Activated CD4-positive, alpha-beta T cell treated with anti-CD3 and anti-CD28 coated beads for 4 hours (primary cell): Measurements from ENCODE around the gene NAGPA.

Source experiments
- DNase-seq, 2 donors: peaks; one replicate each; pipeline ENCODE4 v3.0.0-alpha.2; 2020

NAGPA gene

DNA sequence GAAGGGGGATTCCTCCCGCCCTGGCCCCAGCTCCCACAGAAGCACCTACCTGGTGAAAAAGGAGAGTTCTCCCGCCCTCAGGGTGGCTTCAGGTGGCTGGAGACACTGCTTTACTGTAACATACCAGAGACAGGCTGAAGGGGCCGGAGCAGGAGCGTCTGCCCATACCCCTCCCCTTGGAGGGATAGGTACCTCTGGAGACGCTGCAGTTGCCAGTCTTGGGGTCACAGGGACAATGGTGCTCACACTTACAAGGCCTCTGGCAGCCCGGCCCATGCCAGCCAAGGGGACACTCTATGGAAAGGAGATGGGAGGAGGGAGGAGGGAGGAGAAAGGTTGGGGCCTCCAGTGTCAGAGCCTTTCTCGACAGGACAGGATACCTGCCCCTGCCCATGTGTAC is 6.6 kb downstream of the NAGPA start:
- no peak for DNase-seq

DNA sequence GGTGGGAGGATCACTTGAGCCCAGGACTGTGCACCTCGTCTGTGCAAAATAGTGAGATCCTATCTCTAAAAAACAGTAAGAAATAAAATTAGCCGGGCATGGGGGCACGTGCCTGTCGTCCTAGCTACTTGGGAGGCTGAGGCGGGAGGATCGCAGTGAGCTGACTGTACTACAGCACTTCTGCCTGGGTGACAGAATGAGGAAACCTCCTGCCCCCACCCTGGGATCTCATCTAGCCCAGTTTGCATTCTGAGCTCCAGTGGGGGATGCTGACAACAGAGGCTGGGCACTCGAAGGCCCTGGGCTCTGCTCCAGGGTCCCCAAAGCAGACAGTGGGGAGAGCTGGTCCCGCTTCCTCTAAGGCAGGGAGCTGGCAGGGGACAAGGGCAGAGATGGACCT is 7.1 kb downstream of the NAGPA start:
- DNase-seq = no peak

DNA sequence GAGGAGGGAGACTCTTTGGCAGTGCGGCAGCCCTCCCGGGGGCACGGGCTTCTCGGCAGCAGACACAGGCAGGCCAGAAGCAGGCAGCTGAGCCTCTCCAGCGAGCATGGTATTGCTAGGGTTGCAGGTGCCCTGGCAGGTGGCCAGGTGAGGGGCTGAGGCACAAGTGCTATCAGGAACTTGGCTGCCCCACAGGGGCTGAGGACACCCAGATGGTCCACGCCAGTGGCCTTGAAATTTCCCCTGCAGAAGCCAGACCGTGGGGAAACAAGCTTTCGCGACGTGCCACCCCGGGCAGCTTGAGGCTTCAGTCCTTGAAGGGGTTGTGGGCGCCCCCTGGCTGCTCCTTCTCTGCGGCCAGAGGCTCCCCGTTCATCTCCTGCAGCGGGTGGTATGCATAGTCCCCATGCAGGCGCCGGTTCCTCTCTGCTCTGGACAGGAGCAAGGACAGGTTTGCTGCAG is 8.5 kb downstream of the NAGPA start:
- DNase-seq = no peak

DNA sequence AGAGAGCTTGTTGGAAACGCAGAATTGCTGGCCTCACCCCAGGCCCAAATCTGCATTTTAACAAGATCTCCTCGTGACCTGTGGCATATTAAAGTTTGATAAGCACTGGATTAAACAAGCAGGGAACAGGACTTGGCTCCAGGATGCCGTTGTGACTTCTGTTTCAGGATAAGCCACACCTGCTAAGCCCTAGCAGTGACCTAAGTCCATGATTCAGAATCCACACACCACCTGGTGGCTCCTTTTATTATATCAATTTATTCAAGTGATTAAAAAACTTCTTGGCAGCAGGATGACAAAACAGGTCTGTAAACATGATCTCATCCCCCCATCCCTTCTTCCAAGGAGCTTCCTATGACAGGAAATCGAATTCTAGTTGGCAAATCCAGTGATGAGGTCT is 9.1 kb downstream of the NAGPA start:
- DNase-seq = no peak

DNA sequence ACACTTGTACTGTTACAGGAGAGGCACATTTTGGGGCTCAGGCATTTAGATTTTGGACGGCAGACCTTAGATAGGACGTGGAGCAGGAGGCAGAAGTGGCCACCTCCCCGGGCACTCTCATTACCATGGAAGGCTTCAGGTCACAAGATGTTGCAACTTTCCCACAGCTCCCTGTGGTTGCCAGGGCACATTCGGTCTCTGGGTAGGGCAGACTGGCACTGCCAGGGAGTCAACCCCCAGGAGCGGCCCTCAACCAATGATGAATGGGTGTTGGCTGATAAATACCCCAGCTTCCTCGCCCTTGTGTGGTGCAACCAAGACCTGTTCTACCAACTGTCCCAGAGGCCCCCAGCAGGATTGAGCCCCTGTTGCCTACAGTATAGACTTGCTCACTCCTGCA is 11.2 kb downstream of the NAGPA start:
- DNase-seq = no peak

DNA sequence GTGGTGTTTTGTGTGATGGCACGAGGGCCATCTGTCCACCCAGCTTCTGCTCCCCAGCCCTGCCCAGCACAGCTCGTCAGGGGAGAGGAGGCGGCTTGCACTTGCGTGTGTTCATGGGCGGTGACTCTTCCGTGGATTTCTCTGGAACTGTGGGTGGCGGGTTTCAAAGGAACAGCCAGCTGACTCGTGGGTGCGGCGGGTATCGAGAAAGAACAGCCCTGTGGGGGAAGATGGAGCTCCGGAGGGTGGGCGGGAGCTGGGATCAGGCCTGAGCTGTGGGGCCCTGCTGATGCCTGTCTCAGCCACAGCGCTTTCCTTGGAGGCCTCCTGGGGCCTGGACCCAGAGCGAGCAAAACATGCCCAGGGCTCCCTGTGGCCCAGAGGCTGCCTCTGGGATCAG is 13.2 kb downstream of the NAGPA start:
- DNase-seq = no peak

DNA sequence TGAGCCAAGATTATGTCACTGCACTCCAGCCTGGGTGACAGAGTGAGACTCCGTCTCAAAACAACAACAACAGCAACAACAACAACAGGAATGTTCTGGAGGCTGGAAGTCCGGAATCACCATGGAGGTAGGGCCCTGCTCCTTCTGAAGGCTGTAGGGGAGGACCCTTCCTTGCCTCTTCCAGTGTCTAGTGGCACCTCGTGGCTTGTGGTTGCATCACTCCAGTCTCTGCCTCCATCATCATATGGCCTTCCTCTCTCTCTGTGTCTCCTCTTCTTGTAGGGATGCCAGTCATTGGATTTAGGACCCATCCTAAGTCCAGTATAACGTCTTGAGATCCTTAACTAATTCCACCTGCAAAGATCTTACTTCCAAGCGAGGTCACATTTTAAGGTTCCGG is 14.0 kb downstream of the NAGPA start:
- DNase-seq = no peak

DNA sequence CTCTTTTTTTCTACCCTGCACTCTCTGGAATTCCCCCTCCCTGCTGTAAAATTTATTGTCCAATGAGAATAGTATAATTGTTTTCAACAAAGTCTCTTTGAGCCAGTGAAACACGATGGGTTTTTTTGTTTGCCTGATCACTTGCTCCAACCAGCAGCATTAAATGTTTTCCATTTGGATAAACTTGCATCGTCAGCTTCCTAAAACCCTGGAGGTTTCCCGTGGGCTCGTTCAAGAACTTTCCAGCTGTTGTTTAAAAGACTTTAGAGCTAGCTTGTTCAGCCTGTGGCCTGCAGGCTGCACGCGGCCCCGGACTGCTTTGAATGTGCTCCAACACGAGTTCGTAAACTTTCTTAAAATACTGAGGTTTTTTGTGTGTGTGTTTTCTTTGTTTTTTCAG is 14.9 kb downstream of the NAGPA start:
- no peak for DNase-seq

DNA sequence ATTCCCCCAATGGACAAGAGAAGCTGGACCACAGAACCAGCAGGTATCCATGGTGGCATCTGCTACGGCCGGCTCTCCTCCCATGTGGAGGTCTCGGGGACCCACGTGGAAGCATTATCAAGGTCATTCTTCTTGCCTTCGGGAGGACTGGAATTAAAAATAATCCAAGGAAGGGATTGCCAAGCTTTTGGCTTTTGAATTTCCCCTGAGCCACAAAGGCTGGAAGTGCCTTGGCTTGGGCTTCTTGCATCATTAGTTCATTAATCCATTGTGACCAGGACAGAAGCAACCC is 16.1 kb downstream of the NAGPA start:
- no peak for DNase-seq

DNA sequence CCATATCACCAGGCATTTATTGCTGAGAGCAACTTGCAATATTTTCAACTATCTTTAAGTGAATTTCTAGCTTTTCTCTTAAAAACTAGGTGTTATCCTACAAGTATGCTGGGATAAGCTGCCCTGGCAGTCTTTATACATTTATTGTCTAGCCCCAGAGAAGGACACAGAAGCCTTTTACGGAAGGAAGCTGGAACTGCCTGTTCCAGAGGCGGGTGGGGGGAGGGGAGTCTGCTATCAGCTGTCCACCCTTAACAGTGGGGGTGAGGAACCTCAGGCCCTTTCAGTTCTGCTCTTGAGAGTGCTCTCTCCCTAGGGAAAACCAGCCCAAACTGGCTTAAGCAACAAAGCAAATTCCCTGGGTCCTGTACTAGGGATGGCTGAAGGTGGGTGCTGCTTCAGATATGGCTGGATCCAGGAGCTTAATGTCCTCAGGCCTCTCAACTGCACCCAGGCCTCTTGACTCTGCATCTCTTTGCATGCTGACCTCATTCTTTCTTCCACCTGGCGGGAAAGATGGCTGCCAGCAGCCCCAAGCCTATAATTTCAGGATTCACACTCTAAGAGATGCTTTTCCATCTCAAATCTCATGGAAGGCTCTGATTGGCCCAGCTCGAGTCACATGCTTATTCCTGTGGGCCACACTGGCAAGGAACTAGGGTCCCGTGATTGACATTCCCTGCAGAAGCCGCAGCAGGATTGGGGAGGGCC is 16.6 kb downstream of the NAGPA start:
- no peak for DNase-seq

DNA sequence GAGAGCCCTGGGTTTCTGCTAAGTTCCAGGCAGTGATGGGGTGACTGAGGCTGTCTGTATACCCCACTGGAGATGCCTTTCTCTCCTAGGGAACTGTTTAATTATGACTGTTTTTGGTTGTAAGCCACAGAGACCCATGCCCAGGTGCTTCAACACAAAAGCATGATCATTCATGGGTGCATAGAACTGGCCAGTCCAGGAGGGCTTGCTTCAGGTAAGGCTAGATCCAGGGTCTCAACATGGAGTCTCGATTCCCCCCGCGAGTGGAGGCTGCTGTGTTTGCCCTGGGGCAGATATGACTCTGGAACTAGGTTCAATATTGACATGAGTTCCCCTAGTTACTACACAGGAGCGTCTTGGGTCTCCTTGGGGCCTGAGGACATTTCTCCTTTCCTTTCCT is 17.8 kb downstream of the NAGPA start:
- no peak for DNase-seq

DNA sequence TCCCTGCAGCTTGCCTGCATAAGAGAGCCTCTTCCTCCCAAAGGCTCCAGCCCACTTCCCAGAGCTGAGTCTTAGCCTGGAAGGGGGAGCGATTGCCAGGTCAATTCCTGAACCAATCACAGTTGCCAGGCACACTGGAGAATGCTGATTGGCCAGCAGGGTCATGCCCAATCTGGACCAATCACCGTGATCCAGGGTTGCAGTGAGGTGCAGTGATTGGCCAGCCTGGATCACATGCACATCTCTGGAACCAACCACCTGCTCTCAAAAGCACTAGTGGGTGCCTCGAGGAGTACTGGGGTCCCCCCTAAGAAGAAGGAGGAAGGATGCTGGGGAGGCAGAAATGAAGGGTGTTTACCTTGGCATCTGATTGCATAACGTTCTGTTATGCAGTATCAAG is 18.4 kb downstream of the NAGPA start:
- DNase-seq = no peak

DNA sequence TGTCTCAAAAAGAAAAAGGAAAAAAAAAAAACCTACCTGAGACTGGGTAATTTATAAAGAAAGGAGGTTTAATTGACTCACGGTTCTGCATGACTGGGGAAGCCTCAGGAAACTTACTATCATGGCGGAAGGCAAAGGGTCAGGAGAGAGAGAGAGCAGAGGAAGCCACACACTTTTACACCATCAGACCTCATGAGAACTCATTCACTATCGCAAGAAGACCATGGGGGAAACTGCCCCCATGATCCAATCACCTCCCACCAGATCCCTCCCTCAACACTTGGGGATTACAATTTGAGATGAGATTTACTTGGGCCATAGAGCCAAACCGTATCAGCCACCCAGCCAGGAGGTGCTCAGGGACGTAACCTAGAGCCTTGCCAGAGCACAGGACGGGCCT is 20.8 kb downstream of the NAGPA start:
- DNase-seq = no peak

DNA sequence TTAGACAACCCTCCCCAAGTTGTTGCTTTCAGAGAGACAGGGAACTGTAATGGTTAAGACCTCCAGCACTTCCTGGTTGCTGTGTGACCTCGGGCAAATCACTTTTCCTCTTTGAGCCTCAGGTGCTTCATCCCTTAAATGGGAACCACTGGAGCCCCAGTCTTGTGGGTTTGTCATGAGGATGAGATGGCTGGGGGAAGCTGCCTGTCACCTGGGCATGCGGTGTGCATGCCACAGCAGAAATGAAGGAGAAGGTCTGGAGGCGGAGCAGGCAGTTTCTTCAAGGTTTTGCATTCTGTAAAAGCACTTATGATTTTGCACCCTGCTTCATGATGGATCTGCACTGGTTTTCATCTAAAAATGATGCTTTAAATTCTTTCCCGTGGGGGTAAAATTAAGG is 22.1 kb downstream of the NAGPA start:
- no peak for DNase-seq

DNA sequence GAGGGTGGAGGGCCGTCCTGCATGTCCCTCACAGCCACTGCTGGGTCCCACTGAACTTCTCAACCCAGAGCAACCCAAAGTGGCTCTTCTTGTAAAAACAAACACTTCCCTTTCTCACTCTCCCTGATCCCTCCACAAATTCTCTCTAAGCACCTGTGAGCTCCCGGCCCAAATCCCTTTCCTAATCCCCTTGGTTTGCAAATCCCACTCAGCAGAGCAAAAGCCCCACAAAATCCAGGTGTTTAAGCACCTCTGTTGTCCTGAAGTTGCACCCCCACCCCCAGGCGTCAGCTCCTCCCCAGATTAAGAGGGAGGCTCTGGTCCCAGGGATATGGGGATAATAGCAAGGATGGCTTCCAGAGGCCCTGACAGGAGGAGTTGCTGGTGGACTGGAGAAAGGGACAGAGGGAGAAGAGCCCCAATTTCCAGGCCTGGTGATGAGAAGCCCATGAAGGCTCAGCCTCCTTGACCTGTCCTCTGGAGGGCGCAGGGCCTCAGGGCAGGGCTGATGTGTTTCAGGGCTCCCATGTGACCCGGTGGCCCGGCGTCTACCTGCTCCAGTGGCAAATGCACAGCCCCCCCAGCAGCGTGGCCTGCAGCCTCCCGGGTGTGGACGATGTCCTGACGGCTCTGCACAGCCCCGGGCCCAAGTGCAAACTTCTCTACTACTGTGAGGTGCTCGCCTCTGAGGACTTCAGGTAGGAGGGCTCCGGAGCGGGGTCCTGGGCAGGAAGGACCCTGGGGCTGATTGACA is 23.0 kb downstream of the NAGPA start:
- no peak for DNase-seq

DNA sequence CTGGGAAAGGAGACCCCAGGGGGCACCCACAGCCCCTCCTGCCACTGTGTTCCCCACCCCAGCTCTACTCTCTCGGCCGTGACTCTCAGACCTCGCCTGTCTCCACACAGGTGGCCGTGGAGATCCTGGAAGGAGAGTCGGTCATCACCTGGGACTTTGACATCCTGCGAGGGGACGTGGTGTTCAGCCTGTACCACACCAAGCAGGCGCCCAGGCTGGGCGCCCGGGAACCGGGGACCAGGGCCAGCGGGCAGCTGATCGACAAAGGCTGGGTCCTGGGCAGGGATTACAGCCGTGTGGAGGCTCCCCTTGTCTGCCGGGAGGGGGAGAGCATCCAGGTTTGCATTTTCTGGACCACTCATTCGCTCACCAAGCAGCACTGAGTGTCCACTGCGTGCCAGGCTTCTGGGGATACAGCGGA is 25.4 kb downstream of the NAGPA start:
- DNase-seq = no peak

DNA sequence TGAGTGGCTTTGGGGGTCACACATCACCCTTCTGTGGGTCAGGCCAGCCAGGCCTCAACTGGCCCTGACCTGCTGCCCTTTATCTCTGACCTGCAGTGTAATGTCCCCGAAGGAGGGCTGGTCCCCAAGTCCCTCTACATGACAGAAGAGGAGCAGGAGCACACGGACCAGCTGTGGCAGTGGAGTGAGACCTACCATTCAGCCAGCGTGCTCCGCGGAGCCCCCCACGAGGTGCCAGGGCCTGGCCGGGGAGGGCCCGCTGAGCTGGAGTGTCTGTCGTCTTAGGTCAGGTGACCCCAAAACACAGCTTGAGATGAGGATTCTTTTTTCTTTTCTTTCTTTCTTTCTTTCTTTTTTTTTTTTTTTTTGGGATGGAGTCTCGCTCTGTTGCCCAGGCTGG is 26.5 kb downstream of the NAGPA start:
- no peak for DNase-seq

DNA sequence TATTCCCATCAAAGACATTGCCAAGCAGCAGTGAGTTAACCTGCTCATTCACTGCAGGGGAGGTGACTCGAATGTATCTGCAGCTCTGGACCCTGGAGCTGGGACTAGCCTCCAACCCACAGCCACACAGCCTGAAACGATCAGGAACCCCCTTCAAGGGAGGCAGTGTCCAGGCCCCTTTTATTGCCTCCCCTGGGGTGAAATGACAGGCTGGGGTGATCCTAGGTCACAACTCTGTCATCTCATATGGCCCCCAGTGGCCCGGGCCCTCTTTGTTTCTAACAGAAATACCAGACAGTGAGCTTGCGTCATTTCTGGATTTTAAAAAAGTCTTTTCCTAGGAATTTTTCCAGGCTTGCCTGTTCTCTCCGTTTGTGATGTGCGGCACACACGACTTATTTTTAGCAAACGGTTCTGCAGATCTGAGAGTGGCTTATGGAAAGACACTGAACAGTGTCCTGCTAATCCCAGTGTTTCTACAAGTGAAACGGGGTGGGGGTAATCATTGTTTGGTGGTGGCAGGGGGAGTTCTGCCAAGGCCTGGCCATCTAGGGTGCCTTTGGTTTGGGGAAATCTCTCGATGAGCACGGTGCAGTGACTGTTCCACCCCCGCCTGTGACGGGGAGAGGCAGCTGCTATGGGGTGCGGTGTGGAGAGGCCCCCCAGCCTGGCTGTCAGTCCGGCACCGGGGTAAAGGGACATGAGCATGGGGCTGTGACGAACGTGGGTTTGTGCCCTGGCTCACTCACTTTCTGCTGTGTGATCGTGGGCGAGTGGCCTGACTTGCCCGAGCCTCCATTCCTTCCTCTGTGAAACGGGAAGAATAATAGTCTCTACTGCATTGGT is 27.2 kb downstream of the NAGPA start:
- no peak for DNase-seq

DNA sequence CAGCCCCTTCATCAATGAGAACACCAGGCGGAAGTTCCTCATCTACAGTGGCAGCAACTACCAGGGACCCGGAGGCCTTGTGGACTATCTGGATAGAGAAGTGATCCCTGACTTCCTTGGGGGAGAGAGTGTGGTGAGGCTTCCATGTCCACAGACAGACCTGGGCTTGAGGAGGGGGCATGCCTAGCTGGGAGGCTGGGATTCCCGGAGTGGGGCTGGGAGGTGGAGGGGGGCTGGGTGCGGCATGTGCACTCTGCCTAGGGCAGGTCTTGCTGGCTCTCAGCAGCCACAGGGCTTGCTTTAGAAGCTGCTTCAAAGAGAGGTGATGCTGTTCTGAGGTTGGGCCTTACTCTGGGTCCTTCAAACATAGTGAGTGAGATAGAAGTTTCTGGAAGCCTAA is 27.8 kb downstream of the NAGPA start:
- no peak for DNase-seq

DNA sequence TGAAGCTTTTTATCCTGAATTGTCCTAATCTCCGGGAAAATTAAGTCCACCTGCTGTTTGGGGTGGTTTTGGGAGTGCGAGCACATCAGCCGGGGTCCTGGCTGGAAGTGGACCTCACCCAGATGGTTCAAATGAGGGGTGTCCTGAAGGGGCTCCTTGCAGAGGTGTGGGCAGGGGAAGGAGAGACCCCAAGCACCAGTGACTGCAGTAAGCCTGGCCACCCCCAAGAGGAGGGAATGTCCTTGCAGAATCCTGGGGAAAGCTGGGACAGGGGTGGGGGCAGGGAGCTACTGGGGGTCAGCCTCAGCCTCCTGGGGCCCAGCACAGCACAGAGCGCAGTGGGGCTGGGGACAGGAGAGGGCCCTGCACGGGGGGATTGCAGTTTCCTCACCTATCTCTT is 29.4 kb downstream of the NAGPA start:
- no peak for DNase-seq

DNA sequence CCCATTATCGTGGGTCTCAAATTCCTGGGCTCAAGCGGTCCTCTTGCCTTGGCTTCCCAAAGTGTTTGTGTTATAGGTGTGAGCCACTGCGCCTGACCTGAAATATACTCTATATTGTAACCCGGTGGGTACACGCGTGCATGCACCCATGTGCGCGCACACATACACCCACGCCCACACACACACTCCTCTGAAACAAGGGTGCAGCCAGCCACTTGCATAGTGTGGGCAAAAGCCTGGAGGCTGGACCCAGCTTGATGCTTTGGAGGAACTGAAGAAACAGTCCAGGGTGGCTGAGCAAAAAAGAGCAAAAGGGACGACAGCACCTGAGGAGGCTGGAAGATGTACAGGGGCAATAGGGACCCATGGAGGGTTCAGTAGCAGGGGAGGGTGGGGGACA is 29.9 kb downstream of the NAGPA start:
- no peak for DNase-seq

DNA sequence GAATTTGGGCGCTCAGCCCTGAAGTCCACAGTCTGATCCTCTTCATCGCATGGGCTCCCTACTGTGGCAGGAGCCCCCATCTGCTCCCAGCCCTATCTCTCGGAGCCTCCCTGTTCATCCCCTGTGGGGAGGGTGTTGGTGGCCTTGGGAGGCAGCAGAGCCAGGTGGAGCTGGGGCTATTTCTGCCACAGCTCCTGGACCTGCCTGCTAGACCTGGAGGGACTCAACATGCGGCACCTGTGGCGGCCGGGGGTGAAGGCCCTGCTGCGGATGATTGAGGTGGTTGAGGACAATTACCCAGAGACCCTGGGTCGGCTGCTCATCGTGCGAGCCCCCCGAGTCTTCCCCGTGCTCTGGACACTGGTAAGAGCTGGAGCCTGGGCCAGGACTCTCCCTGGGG is 30.5 kb downstream of the NAGPA start:
- no peak for DNase-seq

DNA sequence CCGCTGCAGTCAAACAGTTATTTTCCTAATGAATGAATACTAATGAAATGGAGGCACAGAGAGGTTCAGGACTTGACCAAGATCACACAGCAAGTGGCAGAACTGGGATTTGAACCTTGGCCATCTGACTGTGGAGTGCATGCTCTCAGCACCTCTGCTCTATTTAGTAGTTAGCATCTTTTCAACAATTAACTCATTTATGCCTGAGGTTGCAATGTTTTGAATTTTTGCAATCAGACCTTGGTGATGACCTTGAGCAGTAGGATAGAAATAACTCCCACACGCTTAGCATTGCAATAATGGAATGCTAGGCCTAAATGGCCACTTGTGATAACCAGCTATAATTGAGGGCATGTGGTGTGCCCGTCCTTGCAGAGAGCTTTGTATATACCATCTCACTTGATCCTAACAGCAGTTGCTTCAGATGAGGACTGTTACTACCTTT is 31.0 kb downstream of the NAGPA start:
- no peak for DNase-seq

DNA sequence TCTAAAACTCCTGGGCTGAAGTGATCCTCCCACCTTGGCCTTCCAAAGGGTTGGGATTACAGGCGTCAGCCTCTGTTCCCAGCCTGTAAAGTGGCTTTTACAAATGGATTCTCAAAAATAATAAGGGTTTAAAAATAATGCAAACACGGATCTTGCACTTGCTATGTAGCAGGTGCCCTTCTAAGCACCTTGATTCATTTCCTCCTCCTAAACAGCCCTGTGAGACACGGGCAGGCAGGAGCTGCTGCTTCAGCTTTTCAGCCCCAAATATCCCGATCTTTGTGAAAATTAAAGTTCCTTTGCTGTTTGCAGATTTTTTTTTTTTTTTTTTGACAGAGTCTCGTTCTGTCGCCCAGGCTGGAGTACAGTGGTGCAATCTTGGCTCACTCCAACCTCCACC is 31.7 kb downstream of the NAGPA start:
- no peak for DNase-seq
